K562 (cell line): ENCODE results near the gene CAMK2G. TPM values are rescaled to one million over a fixed set of nuclear protein-coding genes. Genes with fewer than 3 reads are reported as not detected.

ENCODE experiments used
- ARID1B ChIP-seq: fragments of 450-650 bp; IDR thresholded peaks from 2 replicates; pipeline ENCODE4 v1.6.1; 2016; ENCODE audit warnings: antibody characterized with exemption, mild to moderate bottlenecking, inconsistent platforms
- CC2D1A ChIP-seq: fragments of 450-650 bp; IDR thresholded peaks from 2 replicates; pipeline ENCODE4 v1.6.1; 2017; ENCODE audit warnings: mild to moderate bottlenecking
- CREBBP ChIP-seq: IDR thresholded peaks from one replicate; pipeline ENCODE4 v1.6.1; 2012; ENCODE audit warnings: low read depth, mild to moderate bottlenecking, control low read depth, inconsistent platforms, low read length
- CREM ChIP-seq: IDR thresholded peaks from 2 replicates; pipeline ENCODE4 v1.6.1; 2014; ENCODE audit warnings: antibody characterized with exemption, low read depth
- CTBP1 ChIP-seq: fragments of 450-650 bp; IDR thresholded peaks from 2 replicates; pipeline ENCODE4 v1.6.1; 2016; ENCODE audit warnings: borderline replicate concordance
- DLX4 ChIP-seq: fragments of 250-450 bp; sonication (Bioruptor Pico); IDR thresholded peaks from 2 replicates; pipeline ENCODE4 v1.6.1; 2021; ENCODE audit warnings: mild to moderate bottlenecking
- ELF2 ChIP-seq: fragments of 250-450 bp; sonication (Bioruptor Pico); IDR thresholded peaks from 2 replicates; pipeline ENCODE4 v1.5.0; 2021; ENCODE audit warnings: mild to moderate bottlenecking
- ESRRA ChIP-seq: fragments of 450-650 bp; IDR thresholded peaks from 2 replicates; pipeline ENCODE4 v1.6.1; 2014; ENCODE audit warnings: low read depth, mild to moderate bottlenecking, moderate library complexity, borderline replicate concordance
- GATA2 ChIP-seq: sonication (generic); formaldehyde crosslinking; IDR thresholded peaks from 2 replicates; pipeline ENCODE4 v1.4.0; 2020; ENCODE audit warnings: mild to moderate bottlenecking, missing genetic modification reagents
- ILF3 ChIP-seq: fragments of 450-650 bp; IDR thresholded peaks from 2 replicates; pipeline ENCODE4 v1.6.1; 2018; ENCODE audit warnings: antibody characterized with exemption, mild to moderate bottlenecking, moderate library complexity, borderline replicate concordance
- KLF1 ChIP-seq: fragments of 450-650 bp; IDR thresholded peaks from 2 replicates; pipeline ENCODE4 v1.6.1; 2016; ENCODE audit warnings: missing genetic modification characterization, missing compliant biosample characterization
- MAFG ChIP-seq: fragments of 450-650 bp; conservative IDR thresholded peaks from 2 replicates; pipeline ENCODE4 v1.6.1; 2016; ENCODE audit warnings: missing genetic modification characterization, missing compliant biosample characterization
- MXD1 ChIP-seq: fragments of 250-450 bp; sonication (Bioruptor Pico); IDR thresholded peaks from 2 replicates; pipeline ENCODE4 v1.8.0; 2021; ENCODE audit warnings: borderline replicate concordance, mild to moderate bottlenecking, moderate library complexity; ENCODE audit not compliant: poor library complexity, severe bottlenecking
- NBN ChIP-seq: fragments of 450-650 bp; IDR thresholded peaks from 2 replicates; pipeline ENCODE4 v1.6.1; 2016; ENCODE audit warnings: low read depth, mild to moderate bottlenecking
- PHF20 ChIP-seq: fragments of 450-650 bp; IDR thresholded peaks from 2 replicates; pipeline ENCODE4 v1.6.1; 2018; ENCODE audit not compliant: partially characterized antibody
- POLR2G ChIP-seq: fragments of 200-400 bp; formaldehyde crosslinking; IDR thresholded peaks from 2 replicates; pipeline ENCODE4 v1.6.1; 2017; ENCODE audit warnings: low read depth, mild to moderate bottlenecking, antibody characterized with exemption, low read length, moderate library complexity
- PREB ChIP-seq: sonication (generic); formaldehyde crosslinking; IDR thresholded peaks from 2 replicates; pipeline ENCODE4 v1.8.1; 2023; ENCODE audit warnings: mild to moderate bottlenecking, missing genetic modification reagents
- RBFOX2 ChIP-seq: fragments of 200-400 bp; formaldehyde crosslinking; IDR thresholded peaks from 2 replicates; pipeline ENCODE4 v1.6.1; 2017; ENCODE audit warnings: low read depth, mild to moderate bottlenecking, low read length, moderate library complexity
- SMAD4 ChIP-seq: fragments of 250-450 bp; sonication (Bioruptor Pico); conservative IDR thresholded peaks from 2 replicates; pipeline ENCODE4 v1.8.0; 2021; ENCODE audit warnings: inconsistent platforms, mild to moderate bottlenecking, moderate library complexity
- SNRNP70 ChIP-seq: fragments of 200-400 bp; formaldehyde crosslinking; optimal IDR thresholded peaks from 2 replicates; pipeline ENCODE3; 2017; ENCODE audit warnings: low read depth, low read length
- SRSF3 ChIP-seq: fragments of 200-400 bp; formaldehyde crosslinking; IDR thresholded peaks from 2 replicates; pipeline ENCODE4 v1.6.1; 2016; ENCODE audit warnings: mild to moderate bottlenecking, low read length, moderate library complexity; ENCODE audit not compliant: insufficient read depth
- STAG1 ChIP-seq: sonication (generic); formaldehyde crosslinking; IDR thresholded peaks from 2 replicates; pipeline ENCODE4 v1.5.0; 2020; ENCODE audit warnings: missing genetic modification reagents, borderline replicate concordance
- ZBTB7A ChIP-seq: IDR thresholded peaks from 2 replicates; pipeline ENCODE4 v1.6.1; 2011; ENCODE audit warnings: low read depth, mild to moderate bottlenecking, low read length, moderate library complexity, borderline replicate concordance; ENCODE audit not compliant: control insufficient read depth
- ZFPM2 ChIP-seq: fragments of 250-450 bp; sonication (Bioruptor Pico); IDR thresholded peaks from 2 replicates; pipeline ENCODE4 v1.5.1; 2022; ENCODE audit warnings: mild to moderate bottlenecking
- ZHX1 ChIP-seq: fragments of 150-350 bp; conservative IDR thresholded peaks from 2 replicates; pipeline ENCODE4 v1.6.1; 2014; ENCODE audit warnings: low read length
- ZNF316 ChIP-seq: fragments of 450-650 bp; IDR thresholded peaks from 2 replicates; pipeline ENCODE4 v1.6.1; 2016
- ZNF79 ChIP-seq: fragments of 250-450 bp; sonication (Bioruptor Pico); IDR thresholded peaks from 2 replicates; pipeline ENCODE4 v1.4.0; 2020; ENCODE audit warnings: low read depth, mild to moderate bottlenecking, moderate library complexity
- polyA plus RNA-seq, 8 experiments: library from polyadenylated mRNA; depleted of rRNA in 4 of 8; stranded (reverse) in 5 of 8; unstranded in 3 of 8; fragments of >200 nt; fragmentation: Nextera tagmentation in 2 of 8; fragmentation: Illumina TruSeq in 1 of 8; extraction: Ambion mirVana in 2 of 8; extraction: Trizol in 1 of 8; gene quantifications; 2 replicates each; pipeline versions ENCODE4 v1.2.1 to v1.2.3, GENCODE V29; 2011 to 2014; ENCODE audit warnings: inconsistent platforms in 1 of 8, missing spikeins in 1 of 8
- total RNA-seq, 7 experiments: library from RNA; depleted of rRNA in 6 of 7; stranded (reverse); fragments of >200 nt in 6 of 7; fragmentation: Illumina TruSeq in 2 of 7; extraction: Trizol in 2 of 7; gene quantifications; 2 replicates each; pipeline versions ENCODE4 v1.2.1 to v1.2.3, GENCODE V29; 2011 to 2021; ENCODE audit warnings: low replicate concordance in 1 of 7

CAMK2G gene
- total and polyA plus RNA-seq, 9 of the 15 experiments (the other 6 are each of a cell fraction or from before 2014, with no cell fraction given) = 9.0 to 37.9 (median 32.6) TPM

GRCh38 chr10:73886085-73886529, 11.8 kb upstream of the CAMK2G start (continued):
- TF ChIP-seq RBFOX2 (no peak), MAFG (peak; percentile 29; the same call in 1 of the 2 replicates), ARID1B (no peak), SNRNP70 (no peak), STAG1 (CRISPR knock-in tag) (peak; percentile 97), PHF20 (no peak), MXD1 (CRISPR knock-in tag) (no peak), CREM (0 out of 2 replicates have a peak, but pooled peaks have one; percentile 27), ESRRA (peak; percentile 45; the same call in 1 of the 2 replicates), ELF2 (CRISPR knock-in tag) (peak; percentile 17; the same call in 1 of the 2 replicates), ZHX1 (no peak), ILF3 (no peak), ZFPM2 (CRISPR knock-in tag) (no peak), KLF1 (tag) (0 out of 2 replicates have a peak, but pooled peaks have one; percentile 25), PREB (CRISPR knock-in tag) (no peak), CTBP1 (peak; percentile 62; the same call in 1 of the 2 replicates), DLX4 (no peak), POLR2G (no peak), GATA2 (CRISPR knock-in tag) (0 out of 2 replicates have a peak, but pooled peaks have one; percentile 21), ZBTB7A (0 out of 2 replicates have a peak, but pooled peaks have one; percentile 52), CC2D1A (peak; percentile 93), SRSF3 (no peak), NBN (peak; percentile 49; the same call in 1 of the 2 replicates), ZNF79 (CRISPR knock-in tag) (no peak), SMAD4 (CRISPR knock-in tag) (peak; percentile 59; the same call in 1 of the 2 replicates), CREBBP (no peak), ZNF316 (0 out of 2 replicates have a peak, but pooled peaks have one; percentile 12)
